Activated naive CD8-positive, alpha-beta T cell treated with anti-CD3 and anti-CD28 coated beads, Interleukin-2, amount 10 ng/mL, durations not matched to agents 7 days and 5 days (primary cell): ENCODE results near the gene SLC16A13. TPM values are rescaled to one million over a fixed set of nuclear protein-coding genes. Genes with fewer than 3 reads are reported as not detected.
A peak's percentile ranks its signal among the peaks of the same experiment; 100 is the strongest.
"Not testable (repeated sequence)": the region's sequence is repeated elsewhere in the genome, so short reads cannot be mapped to it uniquely, and the experiment has no call there.

Experiments
- ATAC-seq: fragments of 150-1000 bp; cut with Tn5 transposase; one replicate; pipeline ENCODE4 v1.10.0; 2021; ENCODE audit warnings: low read depth, moderate library complexity
- POLR2A ChIA-PET: fragments of 350-600 bp; sonication (Branson Sonifier 250); formaldehyde crosslinking; loops from one replicate; lab custom pipeline; 2021; ENCODE audit warnings: antibody characterized with exemption; lab: Charles Lee
- DNase-seq: peaks from one replicate; pipeline ENCODE4 v3.0.0; 2021
- H3K27ac Mint-ChIP-seq: one replicate; pipeline ENCODE4 v1.8.0; 2022; ENCODE audit warnings: mild to moderate bottlenecking, mixed read lengths
- H3K27me3 Mint-ChIP-seq: one replicate; pipeline ENCODE4 v1.8.0; 2022; ENCODE audit warnings: mild to moderate bottlenecking, moderate library complexity, mixed read lengths
- H3K36me3 Mint-ChIP-seq: one replicate; pipeline ENCODE4 v1.8.0; 2021; ENCODE audit warnings: mild to moderate bottlenecking, mixed read lengths
- H3K4me1 Mint-ChIP-seq: one replicate; pipeline ENCODE4 v1.8.0; 2021; ENCODE audit warnings: mixed read lengths
- H3K4me3 Mint-ChIP-seq: one replicate; pipeline ENCODE4 v1.8.0; 2022; ENCODE audit warnings: mild to moderate bottlenecking, moderate library complexity, mixed read lengths
- H3K9me3 Mint-ChIP-seq: one replicate; pipeline ENCODE4 v1.8.0; 2021; ENCODE audit warnings: mixed read lengths
- total RNA-seq, 2 experiments: library from RNA; stranded (reverse); gene quantifications; one replicate each; pipeline ENCODE4 v1.2.3, GENCODE V29; 2021

Gene SLC16A13, protein sequence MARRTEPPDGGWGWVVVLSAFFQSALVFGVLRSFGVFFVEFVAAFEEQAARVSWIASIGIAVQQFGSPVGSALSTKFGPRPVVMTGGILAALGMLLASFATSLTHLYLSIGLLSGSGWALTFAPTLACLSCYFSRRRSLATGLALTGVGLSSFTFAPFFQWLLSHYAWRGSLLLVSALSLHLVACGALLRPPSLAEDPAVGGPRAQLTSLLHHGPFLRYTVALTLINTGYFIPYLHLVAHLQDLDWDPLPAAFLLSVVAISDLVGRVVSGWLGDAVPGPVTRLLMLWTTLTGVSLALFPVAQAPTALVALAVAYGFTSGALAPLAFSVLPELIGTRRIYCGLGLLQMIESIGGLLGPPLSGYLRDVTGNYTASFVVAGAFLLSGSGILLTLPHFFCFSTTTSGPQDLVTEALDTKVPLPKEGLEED
- 10 to 100 TPM; 15.8 to 16.0 TPM for total RNA-seq

DNA sequence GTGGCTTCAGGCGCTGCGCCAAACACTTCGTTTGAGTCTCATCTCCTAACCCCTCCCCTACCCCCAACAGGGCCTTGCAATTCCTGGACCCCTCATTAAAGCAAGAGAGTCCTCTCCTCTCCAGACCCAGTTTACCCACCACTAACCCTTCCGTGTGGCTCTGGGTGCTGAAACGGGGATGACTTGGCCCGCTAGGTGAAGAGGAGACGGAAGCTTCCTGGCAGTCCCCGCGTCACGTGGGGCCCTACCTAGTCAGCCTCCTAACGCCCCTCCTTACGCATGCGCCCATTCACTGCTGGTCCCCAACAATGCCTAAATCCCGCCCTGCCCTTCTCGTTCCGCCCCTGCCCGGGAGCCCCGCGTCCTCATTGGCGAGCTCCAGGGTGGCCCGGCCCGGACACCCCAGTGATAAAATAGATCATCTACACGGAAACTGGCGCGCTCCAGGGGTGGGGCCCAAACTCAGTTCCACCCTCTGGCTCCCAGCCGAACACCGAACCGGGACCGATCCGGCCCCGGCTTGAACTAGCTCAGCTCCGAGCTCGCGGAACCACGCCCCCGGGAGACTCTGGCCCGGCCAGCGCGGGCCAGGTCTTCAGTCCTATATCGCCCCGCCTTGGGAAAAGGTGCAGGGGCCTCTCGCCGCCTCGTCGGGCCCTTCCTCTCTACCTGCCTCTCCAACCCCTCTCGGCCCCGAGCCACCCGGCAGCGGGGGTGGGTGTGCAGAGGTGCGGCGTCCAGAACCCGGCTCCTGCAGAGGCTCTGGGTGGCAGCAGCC lies at the start of gene SLC16A13:
TSS of gene SLC16A13 (plus strand) at position 425 of the 778 bp plus-strand sequence. CDS start 368 bp downstream, outside the sequence.
- ATAC-seq, result peak; percentile 93
- no peaks in the 10 kb centered on the region for H3K9me3 Mint-ChIP-seq
- no peaks in the 10 kb centered on the region for H3K27me3 Mint-ChIP-seq
- peak within 1 kb of the TSS; percentile 89 for H3K27ac Mint-ChIP-seq
- POLR2A ChIA-PET, result interaction anchor here (0.6 to 2.8 kb wide), 23 partner anchors 9 to 1922 kb away, joined by 3 to 57 read pairs (median 4); partner anchors contain the start of genes ACADVL, ACAP1, BCL6B and DLG4
- peak; percentile 94 for DNase-seq
- H3K4me1 Mint-ChIP-seq, result peaks cover 40% of the 10 kb centered on the region
- H3K36me3 Mint-ChIP-seq, result peaks cover 6% of the 10 kb centered on the region
- peak within 1 kb of the TSS; percentile 95 for H3K4me3 Mint-ChIP-seq

GRCh38 chr17:6986676-6987075 lies 49.1 kb upstream of the SLC16A13 start:
- ATAC-seq (no peak), DNase-seq (no peak)
- POLR2A ChIA-PET, result interaction anchor here (0.6 kb wide), 2 partner anchors 10 to 76 kb away, joined by 3 to 5 read pairs; no protein-coding TSS in a partner anchor
- Mint-ChIP-seq H3K4me1 (peaks cover 8% of the 10 kb centered on the region), H3K4me3 (no peak overlapping the region), H3K9me3 (no peaks in the 10 kb centered on the region), H3K27ac (no peak overlapping the region), H3K27me3 (no peaks in the 10 kb centered on the region), H3K36me3 (no peaks in the 10 kb centered on the region)

GRCh38 chr17:6989779-6990178 lies 46.0 kb upstream of the SLC16A13 start:
- no peaks in the 10 kb centered on the region for H3K4me1 Mint-ChIP-seq
- H3K27me3 Mint-ChIP-seq, result no peaks in the 10 kb centered on the region
- H3K36me3 Mint-ChIP-seq, result no peaks in the 10 kb centered on the region
- POLR2A ChIA-PET, result no interaction called here
- no peak overlapping the region for H3K4me3 Mint-ChIP-seq
- no peak for ATAC-seq
- no peak overlapping the region for H3K27ac Mint-ChIP-seq
- no peaks in the 10 kb centered on the region for H3K9me3 Mint-ChIP-seq
- DNase-seq, result no peak

DNA sequence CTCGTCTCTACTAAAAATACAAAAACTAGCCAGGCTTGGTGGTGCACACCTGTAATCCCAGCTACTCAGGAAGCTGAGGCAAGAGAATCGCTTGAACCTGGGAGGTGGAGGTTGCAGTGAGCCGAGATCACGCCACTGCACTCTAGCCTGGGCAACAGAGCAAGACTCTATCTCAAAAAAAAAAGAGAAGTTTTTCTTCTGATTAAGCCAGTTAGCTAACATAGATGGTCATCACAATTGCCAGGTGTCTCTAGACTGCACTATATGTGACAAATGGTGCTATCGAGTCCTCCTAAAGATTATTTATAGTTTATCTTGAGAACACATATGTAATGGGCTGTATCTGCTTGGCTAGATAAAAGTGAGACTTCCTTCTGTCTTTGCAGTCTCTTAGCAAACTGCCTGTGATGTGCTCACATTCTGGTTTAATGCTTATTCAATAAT lies 42.2 kb upstream of the SLC16A13 start:
- POLR2A ChIA-PET, DNase-seq, H3K27me3 Mint-ChIP-seq, H3K4me1 Mint-ChIP-seq, ATAC-seq, H3K9me3 Mint-ChIP-seq, H3K27ac Mint-ChIP-seq, H3K4me3 Mint-ChIP-seq: not testable (repeated sequence)
- H3K36me3 Mint-ChIP-seq, result peaks cover 10% of the 10 kb centered on the region

DNA sequence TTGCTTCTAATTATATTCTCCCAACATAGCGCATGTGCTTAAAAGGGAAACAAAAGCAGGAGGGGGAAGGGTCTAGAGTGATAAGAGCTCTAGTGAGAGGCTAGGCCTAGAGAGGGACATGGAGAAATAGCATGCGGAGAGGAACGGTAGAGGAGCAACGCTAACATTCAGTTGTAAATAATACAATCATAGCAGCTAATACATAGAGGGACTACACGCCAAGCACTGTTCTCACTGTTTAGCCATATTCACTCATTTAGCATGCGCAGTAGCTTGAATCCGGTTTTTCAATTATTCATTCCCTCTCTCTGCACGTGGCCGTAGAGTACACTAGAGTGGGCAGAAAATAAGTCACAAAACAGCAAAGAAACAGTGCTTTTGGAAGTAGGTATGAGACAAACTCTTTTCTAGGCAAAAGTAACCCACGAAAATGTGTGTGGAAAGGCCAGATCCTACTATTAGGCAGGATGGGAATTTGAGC lies 41.7 kb upstream of the SLC16A13 start:
- H3K27ac Mint-ChIP-seq, result no peak overlapping the region

DNA sequence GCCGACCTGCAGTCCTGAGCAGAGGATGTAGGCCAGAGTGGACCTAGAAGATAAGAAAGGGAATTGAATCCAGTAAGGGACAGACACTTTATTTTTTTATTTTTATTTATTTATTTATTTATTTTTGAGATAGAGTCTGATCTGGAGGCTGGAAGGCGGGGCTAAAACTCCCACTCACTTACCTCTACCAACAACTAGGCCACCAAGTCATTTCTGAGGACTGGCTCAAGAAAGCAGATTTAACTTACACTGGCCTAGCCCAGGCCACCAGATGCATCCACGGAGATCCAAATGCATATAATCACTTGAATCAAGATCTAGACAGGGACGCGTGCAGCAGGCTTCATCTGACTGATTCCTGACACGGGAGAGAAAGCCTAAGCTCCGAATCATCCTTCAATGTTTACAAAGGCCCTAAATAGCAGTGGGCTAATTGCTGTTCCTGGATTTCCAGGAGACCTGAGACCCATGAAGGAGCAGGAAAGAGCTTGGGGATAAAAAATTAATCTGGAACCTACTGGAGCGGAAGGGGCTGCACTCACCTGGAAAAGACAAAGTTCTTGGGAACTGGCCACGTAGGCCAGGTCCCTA lies 41.1 kb upstream of the SLC16A13 start:
- H3K27ac Mint-ChIP-seq, result no peak overlapping the region
- H3K27me3 Mint-ChIP-seq, result peaks cover 1% of the 10 kb centered on the region
- no peak for ATAC-seq
- no peak for DNase-seq
- POLR2A ChIA-PET, result no interaction called here
- no peak overlapping the region for H3K4me3 Mint-ChIP-seq
- no peaks in the 10 kb centered on the region for H3K9me3 Mint-ChIP-seq
- peaks cover 11% of the 10 kb centered on the region for H3K36me3 Mint-ChIP-seq
- peaks cover 2% of the 10 kb centered on the region for H3K4me1 Mint-ChIP-seq

More for the DNA sequence above, 41.7 kb upstream of the SLC16A13 start:
- Mint-ChIP-seq H3K4me3 (no peak overlapping the region), H3K4me1 (peaks cover 2% of the 10 kb centered on the region), H3K27me3 (peaks cover 1% of the 10 kb centered on the region), H3K9me3 (no peaks in the 10 kb centered on the region), H3K36me3 (peaks cover 10% of the 10 kb centered on the region)
- POLR2A ChIA-PET, result no interaction called here
- no peak for ATAC-seq
- DNase-seq, result no peak

GRCh38 chr17:6995500-6996255 lies 40.1 kb upstream of the SLC16A13 start, which contains the start of gene ALOX12:
TSS of gene ALOX12 (plus strand) at chr17:6996049. CDS start at chr17:6996118, 69 bp downstream.
- no peak within 1 kb of the TSS for H3K27ac Mint-ChIP-seq
- H3K9me3 Mint-ChIP-seq, result no peaks in the 10 kb centered on the region
- ATAC-seq (no peak), DNase-seq (no peak)
- peaks cover 2% of the 10 kb centered on the region for H3K4me1 Mint-ChIP-seq
- peaks cover 1% of the 10 kb centered on the region for H3K27me3 Mint-ChIP-seq
- POLR2A ChIA-PET, result no interaction called here
- no peak within 1 kb of the TSS for H3K4me3 Mint-ChIP-seq
- peaks cover 14% of the 10 kb centered on the region for H3K36me3 Mint-ChIP-seq

GRCh38 chr17:6996256-6997011 lies 39.4 kb upstream of the SLC16A13 start:
- POLR2A ChIA-PET, result interaction anchor here (0.5 kb wide), 1 partner anchor 15 kb away, joined by 4 read pairs; no protein-coding TSS in a partner anchor
- Mint-ChIP-seq H3K4me3 (no peak overlapping the region), H3K36me3 (peaks cover 16% of the 10 kb centered on the region), H3K9me3 (no peaks in the 10 kb centered on the region), H3K4me1 (peaks cover 4% of the 10 kb centered on the region), H3K27me3 (peaks cover 1% of the 10 kb centered on the region), H3K27ac (no peak overlapping the region)
- DNase-seq, result no peak
- ATAC-seq, result no peak

DNA sequence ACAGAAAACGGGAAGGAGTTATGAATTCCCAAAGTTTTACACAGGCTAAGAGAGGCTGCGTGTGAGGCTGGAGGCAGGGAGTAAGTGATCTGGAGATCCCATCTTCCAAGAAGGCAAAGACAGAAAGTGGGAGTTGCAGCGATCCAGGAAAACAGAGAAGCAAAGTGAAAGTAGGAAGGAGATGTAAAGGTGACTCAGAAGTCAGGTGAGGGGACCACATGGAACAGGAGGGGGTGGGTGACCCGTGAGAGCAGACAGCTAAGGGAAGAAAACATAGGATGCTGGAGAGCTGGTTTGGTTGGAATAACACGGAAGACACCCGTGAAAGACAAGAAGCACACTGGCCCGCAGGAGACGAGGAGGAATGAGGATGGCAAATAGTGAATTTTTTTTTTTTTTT lies 38.6 kb upstream of the SLC16A13 start:
- H3K27me3 Mint-ChIP-seq, result peaks cover 1% of the 10 kb centered on the region
- H3K4me3 Mint-ChIP-seq, result no peak overlapping the region
- H3K36me3 Mint-ChIP-seq, result peaks cover 19% of the 10 kb centered on the region
- peaks cover 6% of the 10 kb centered on the region for H3K4me1 Mint-ChIP-seq
- no peak overlapping the region for H3K27ac Mint-ChIP-seq
- no peaks in the 10 kb centered on the region for H3K9me3 Mint-ChIP-seq
- ATAC-seq, result no peak
- POLR2A ChIA-PET, result no interaction called here
- no peak for DNase-seq

DNA sequence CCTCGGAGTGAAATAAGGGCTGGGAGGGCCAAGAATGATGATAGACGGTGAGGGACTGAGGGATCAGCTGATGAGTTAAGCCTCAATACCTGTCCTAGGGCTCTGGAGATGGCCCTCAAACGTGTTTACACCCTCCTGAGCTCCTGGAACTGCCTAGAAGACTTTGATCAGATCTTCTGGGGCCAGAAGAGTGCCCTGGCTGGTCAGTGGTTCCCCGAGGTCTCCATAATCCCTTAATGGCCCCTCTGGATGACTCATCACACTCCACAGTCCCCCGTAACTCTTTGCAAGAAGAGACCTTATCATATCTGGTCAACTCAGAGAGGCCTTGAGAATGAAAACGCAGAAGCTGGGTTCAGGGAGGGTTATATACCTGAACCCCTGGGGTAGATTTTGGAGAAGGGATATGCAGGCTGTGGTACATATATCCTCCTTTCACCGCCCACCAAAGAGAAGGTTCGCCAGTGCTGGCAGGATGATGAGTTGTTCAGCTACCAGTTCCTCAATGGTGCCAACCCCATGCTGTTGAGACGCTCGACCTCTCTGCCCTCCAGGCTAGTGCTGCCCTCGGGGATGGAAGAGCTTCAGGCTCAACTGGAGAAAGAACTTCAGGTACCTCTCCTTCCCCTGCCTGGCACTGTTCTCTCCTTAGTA lies 36.8 kb upstream of the SLC16A13 start:
- Mint-ChIP-seq H3K9me3 (no peaks in the 10 kb centered on the region), H3K4me3 (no peak overlapping the region), H3K4me1 (peaks cover 6% of the 10 kb centered on the region), H3K27ac (no peak overlapping the region), H3K27me3 (peaks cover 1% of the 10 kb centered on the region), H3K36me3 (peaks cover 19% of the 10 kb centered on the region)
- DNase-seq (no peak), ATAC-seq (no peak)
- POLR2A ChIA-PET, result interaction anchor here (0.9 kb wide), 1 partner anchor 85 kb away, joined by 3 read pairs; no protein-coding TSS in a partner anchor

GRCh38 chr17:7001318-7001961 lies 34.4 kb upstream of the SLC16A13 start:
- no peak for ATAC-seq
- Mint-ChIP-seq H3K36me3 (peaks cover 19% of the 10 kb centered on the region), H3K27ac (no peak overlapping the region), H3K4me3 (no peak overlapping the region), H3K27me3 (peaks cover 1% of the 10 kb centered on the region), H3K9me3 (no peaks in the 10 kb centered on the region), H3K4me1 (peaks cover 9% of the 10 kb centered on the region)
- DNase-seq, result peak; percentile 61
- POLR2A ChIA-PET, result no interaction called here
